ENCODE results near the gene TBC1D23. TPM values are rescaled to one million over a fixed set of nuclear protein-coding genes. Genes with fewer than 3 reads are reported as not detected.

Gene TBC1D23
- total and polyA plus RNA-seq, 9 of the 15 experiments (the other 6 are each of a cell fraction or from before 2014, with no cell fraction given) = 23.4 to 85.8 (median 43.7) TPM

DNA sequence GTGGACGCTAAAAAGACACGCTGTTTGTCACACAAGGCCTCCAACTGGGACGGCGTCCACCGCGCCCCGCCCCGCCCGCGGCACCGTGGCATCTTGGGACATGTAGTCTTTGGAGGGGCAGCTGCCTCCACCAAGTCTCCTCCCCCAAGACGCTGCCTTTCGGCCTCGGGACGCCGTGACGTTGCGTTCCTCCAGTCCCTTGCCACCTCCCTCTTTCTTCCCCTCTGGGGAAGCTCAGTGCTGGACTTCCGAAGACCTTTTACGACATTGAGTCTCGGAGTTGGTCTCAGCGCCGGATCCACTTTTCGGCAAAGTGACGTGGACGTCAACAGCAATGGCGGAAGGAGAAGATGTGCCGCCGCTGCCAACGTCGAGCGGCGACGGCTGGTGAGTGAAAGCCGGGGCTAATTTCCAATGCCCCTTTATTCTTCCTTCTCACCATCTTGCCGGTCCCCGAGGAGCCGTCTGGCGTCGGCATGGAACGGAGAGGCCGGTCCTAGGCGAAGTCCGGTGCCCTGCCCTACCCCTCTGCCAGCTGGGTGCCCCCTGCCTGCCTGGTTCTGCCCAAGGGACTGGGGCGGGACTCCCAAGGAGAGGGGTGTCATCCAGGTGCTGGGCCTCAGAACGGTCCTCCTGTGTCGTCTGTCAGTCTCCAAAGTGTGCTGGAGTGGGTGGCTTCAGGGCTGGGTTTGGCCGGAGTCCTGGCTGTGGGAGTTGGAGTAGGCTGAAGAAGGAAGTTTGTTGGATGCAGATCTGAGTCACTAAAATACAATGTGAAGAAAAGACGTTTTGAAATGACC is at the start of gene TBC1D23 (continued):
- TF ChIP-seq ARID4B (CRISPR knock-in tag; IDR thresholded peaks at IDR 0.05) = peak; percentile 60; the same call in 1 of the 2 replicates
- TF ChIP-seq, protein P1, sequence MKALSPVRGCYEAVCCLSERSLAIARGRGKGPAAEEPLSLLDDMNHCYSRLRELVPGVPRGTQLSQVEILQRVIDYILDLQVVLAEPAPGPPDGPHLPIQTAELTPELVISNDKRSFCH (CRISPR knock-in tag; IDR thresholded peaks at IDR 0.05) = no peak
- TF ChIP-seq, protein P1 (tag; IDR thresholded peaks at IDR 0.05) = 0 out of 2 replicates have a peak, but pooled peaks have one; percentile 11
- TF ChIP-seq, protein P2, sequence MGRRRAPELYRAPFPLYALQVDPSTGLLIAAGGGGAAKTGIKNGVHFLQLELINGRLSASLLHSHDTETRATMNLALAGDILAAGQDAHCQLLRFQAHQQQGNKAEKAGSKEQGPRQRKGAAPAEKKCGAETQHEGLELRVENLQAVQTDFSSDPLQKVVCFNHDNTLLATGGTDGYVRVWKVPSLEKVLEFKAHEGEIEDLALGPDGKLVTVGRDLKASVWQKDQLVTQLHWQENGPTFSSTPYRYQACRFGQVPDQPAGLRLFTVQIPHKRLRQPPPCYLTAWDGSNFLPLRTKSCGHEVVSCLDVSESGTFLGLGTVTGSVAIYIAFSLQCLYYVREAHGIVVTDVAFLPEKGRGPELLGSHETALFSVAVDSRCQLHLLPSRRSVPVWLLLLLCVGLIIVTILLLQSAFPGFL (CRISPR knock-in tag; IDR thresholded peaks at IDR 0.05) = 0 out of 2 replicates have a peak, but pooled peaks have one; percentile 50
- TF ChIP-seq NRF1 (conservative IDR thresholded peaks at IDR 0.05 in 1 of 2, IDR thresholded peaks at IDR 0.05 in 1 of 2) = peak; percentile 67 to 72
- TF ChIP-seq, protein P3, sequence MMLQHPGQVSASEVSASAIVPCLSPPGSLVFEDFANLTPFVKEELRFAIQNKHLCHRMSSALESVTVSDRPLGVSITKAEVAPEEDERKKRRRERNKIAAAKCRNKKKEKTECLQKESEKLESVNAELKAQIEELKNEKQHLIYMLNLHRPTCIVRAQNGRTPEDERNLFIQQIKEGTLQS (IDR thresholded peaks at IDR 0.05) = 0 out of 2 replicates have a peak, but pooled peaks have one; percentile 19
- TF ChIP-seq, protein P3 (CRISPR knock-in tag; conservative IDR thresholded peaks at IDR 0.05) = no peak
- no peak for TF ChIP-seq HSF4 (CRISPR knock-in tag; IDR thresholded peaks at IDR 0.05; ENCODE audit: borderline replicate concordance)
- peak; percentile 86 for TF ChIP-seq RBFOX2 (IDR thresholded peaks at IDR 0.05; ENCODE audit: low read depth, low read length)
- TF ChIP-seq, protein P4, sequence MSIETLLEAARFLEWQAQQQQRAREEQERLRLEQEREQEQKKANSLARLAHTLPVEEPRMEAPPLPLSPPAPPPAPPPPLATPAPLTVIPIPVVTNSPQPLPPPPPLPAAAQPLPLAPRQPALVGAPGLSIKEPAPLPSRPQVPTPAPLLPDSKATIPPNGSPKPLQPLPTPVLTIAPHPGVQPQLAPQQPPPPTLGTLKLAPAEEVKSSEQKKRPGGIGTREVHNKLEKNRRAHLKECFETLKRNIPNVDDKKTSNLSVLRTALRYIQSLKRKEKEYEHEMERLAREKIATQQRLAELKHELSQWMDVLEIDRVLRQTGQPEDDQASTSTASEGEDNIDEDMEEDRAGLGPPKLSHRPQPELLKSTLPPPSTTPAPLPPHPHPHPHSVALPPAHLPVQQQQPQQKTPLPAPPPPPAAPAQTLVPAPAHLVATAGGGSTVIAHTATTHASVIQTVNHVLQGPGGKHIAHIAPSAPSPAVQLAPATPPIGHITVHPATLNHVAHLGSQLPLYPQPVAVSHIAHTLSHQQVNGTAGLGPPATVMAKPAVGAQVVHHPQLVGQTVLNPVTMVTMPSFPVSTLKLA (conservative IDR thresholded peaks at IDR 0.05) = peak in 1 of 2 experiments; percentile 61; a peak in 3 of 4 replicates
- no peak for TF ChIP-seq NR1H2 (CRISPR knock-in tag; IDR thresholded peaks at IDR 0.05)
- peak; percentile 72 for TF ChIP-seq RBBP5 (IDR thresholded peaks at IDR 0.05; ENCODE audit: borderline replicate concordance, insufficient read depth, low read length, poor library complexity, severe bottlenecking)
- peak; percentile 56 for TF ChIP-seq MTA3 (IDR thresholded peaks at IDR 0.05; ENCODE audit: borderline replicate concordance)
- no peak for TF ChIP-seq CTBP1 (IDR thresholded peaks at IDR 0.05; ENCODE audit: borderline replicate concordance)
- peak; percentile 63; the same call in 1 of the 2 replicates for TF ChIP-seq HNRNPL (IDR thresholded peaks at IDR 0.05; ENCODE audit: low read depth, low read length)
- TF ChIP-seq BACH1 (tag; IDR thresholded peaks at IDR 0.05) = 0 out of 2 replicates have a peak, but pooled peaks have one; percentile 19

All from K562 (cell line).